NCI-H2107 treated with DMSO at 0.1 percent for 48 hours (cell line): Measurements from ENCODE around the gene GPR55.

Experiments used
- DNase-seq: peaks from one replicate; lab custom pipeline; 2025; ENCODE audit not compliant: unreplicated experiment; lab: John Stamatoyannopoulos, UW

GPR55 gene

DNA sequence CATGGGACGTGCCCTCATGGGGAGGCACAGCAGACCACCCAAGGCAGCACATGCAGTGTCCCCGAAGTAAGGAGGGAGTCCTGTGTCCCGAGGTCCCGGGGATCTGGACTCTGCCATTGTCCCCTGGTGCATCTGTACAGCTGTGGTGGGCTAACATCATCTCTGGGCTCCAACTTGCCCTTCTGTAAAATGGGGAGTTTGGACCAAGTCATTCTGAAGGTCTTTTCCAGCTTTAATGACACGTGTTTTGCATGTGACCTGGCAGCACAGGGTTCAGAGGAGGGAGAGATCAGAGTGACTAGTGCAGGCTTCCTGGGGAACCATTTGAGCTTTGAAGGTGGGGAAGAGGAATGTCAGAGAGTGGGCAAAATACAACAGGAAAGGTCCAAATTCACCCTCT is 38.8 kb downstream of the GPR55 start:
- no peak for DNase-seq

DNA sequence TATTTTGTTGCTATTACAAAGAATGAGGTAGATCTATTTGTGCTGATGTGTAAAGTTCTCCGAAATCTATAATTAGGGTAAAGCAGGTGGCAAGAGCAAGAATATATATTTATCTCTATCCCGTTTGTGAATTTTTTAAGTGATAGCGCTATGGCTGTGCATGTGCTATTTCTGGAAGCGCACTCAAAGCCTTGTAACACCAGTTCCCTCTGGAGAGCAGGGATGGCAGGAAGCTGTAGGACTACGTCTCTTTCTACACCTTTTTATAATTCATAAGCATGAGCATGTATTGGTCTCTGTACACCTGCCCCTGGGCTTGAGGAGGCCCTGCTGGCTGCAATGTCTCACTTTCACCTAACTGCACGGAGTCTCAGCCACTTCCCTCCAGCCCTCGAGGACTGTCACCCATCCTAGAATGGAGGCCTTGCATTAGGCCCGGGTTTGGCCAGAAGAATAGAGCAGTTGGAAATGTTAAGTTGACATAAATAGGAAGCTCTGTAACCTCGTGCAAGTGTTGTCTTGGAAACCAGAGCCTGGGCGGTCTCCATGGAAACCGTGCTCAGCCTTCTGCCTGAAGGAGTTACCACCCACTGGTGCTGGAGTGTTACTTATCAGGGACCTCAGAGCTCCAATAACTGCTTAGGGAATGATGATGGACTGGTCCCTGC is 39.4 kb downstream of the GPR55 start:
- no peak for DNase-seq

DNA sequence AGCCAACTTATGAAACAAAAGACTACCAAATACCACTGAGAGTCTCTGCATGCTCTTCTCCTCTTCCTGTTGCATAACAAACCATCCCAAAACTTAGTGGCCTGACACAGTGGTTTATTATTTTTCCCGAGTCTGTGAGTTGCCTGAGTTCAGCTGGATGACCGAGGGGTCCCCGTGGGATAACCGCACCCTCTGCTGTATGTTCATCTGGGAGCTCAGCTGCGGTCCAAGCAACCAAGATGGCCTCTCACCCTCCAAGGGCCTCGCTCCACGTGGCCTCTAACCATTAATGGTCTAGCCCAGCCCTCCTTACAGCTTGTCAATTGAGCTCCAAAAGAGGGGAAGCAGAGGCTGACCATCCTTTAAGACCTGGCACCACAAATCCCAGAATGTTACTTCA is 43.2 kb downstream of the GPR55 start:
- no peak for DNase-seq

DNA sequence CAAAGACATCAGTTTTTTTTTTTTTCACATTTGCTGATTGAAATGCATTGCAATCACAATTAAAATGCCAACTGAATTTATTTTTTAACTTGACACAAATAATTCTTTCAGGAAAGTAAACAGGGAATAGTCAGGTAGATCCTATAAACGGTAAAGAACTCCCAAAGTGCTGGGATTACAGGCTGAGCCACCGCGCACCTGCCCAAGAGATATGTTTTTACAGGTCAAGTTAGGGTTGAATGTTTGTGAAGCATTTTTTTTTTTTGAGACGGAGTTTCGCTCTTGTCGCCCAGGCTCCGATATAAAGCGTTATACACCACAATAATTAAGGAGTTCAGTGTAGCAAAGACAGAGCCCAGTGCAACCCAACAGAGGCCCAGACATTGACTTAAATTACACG is 45.2 kb downstream of the GPR55 start:
- DNase-seq: no peak

DNA sequence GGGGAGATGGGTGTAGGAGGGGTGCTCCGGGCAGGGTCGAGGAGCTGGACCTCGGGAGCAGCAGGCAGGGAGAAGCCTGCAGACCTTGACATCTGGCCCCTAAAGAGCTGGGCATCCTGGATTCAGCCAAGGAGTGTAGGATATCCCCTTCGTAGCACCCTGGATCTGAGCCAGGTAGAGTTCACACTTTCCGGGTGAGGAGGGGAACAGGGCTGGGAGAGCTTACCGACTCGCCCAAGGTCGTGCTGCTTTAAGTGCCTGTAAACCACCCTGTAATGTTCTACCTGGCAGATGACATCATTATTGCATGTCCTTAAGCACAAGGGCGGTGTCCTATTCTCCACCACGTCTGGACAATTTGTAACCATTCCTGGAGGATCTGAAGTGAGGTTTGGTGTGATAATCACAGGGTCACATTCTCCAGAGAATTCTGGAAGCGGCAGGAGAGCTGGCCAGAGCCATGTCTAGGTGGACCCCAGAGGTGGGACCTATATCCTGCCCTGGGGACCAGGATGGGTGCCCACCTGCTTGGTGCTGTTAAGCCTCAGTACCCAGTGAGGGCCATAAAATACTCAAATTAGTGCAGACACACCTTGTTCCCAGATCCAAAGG is 45.7 kb downstream of the GPR55 start:
- no peak for DNase-seq

DNA sequence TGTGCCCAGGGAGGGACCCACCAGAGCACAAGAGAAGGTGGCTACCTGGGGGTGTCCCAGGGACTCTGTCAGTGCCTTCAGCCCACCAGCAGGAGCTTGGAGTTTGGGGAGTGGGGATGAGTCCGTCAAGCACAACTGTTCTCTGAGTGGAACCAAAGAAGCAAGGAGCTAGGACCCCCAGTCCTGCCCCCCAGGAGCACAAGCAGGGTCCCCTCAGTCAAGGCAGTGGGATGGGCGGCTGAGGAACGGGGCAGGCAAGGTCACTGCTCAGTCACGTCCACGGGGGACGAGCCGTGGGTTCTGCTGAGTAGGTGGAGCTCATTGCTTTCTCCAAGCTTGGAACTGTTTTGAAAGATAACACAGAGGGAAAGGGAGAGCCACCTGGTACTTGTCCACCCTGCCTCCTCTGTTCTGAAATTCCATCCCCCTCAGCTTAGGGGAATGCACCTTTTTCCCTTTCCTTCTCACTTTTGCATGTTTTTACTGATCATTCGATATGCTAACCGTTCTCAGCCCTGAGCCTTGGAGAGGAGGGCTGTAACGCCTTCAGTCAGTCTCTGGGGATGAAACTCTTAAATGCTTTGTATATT is 46.3 kb downstream of the GPR55 start:
- no peak for DNase-seq

DNA sequence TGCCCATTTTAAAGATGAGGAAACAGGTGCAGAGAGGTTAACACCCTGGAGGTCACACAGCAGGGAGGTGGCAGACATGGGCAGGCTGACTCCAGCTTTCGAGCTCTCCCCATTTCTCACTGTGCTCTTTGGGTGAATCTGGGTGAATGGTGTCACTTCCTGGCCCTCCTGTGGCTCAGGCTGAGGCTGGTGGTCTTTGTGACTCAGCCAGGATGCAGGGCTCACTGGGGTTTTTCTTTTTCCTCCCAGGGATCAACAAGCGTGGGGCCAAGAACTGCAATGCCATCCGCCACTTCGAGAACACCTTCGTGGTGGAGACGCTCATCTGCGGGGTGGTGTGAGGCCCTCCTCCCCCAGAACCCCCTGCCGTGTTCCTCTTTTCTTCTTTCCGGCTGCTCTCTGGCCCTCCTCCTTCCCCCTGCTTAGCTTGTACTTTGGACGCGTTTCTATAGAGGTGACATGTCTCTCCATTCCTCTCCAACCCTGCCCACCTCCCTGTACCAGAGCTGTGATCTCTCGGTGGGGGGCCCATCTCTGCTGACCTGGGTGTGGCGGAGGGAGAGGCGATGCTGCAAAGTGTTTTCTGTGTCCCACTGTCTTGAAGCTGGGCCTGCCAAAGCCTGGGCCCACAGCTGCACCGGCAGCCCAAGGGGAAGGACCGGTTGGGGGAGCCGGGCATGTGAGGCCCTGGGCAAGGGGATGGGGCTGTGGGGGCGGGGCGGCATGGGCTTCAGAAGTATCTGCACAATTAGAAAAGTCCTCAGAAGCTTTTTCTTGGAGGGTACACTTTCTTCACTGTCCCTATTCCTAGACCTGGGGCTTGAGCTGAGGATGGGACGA is 47.1 kb downstream of the GPR55 start:
- no peak for DNase-seq

DNA sequence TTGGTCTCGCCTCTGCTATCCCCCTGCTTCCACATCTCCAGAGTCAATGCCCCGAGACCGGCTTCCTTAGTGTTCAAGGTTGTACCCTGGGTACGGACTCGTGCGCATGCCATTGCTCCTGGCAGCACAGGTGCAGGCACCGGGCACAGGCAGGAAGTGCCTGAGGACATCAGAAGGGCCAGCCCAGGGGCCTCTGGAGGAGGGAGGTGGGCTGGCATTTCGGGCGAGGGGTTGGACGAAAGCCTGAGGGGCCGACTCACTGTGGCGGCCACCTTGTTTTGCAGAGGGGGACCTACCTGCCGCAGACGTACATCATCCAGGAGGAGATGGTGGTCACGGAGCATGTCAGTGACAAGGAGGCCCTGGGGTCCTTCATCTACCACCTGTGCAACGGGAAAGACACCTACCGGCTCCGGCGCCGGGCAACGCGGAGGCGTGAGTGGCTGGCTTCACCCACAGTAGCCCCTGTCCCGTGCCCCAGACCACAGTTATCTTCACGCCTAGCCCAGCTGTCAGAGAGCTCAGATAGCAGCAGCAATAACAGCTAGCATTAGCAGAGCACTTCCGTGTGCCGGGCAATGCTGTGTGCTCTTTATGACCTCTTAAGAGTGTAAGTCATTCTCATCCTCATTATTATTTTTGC is 47.8 kb downstream of the GPR55 start:
- DNase-seq: no peak

DNA sequence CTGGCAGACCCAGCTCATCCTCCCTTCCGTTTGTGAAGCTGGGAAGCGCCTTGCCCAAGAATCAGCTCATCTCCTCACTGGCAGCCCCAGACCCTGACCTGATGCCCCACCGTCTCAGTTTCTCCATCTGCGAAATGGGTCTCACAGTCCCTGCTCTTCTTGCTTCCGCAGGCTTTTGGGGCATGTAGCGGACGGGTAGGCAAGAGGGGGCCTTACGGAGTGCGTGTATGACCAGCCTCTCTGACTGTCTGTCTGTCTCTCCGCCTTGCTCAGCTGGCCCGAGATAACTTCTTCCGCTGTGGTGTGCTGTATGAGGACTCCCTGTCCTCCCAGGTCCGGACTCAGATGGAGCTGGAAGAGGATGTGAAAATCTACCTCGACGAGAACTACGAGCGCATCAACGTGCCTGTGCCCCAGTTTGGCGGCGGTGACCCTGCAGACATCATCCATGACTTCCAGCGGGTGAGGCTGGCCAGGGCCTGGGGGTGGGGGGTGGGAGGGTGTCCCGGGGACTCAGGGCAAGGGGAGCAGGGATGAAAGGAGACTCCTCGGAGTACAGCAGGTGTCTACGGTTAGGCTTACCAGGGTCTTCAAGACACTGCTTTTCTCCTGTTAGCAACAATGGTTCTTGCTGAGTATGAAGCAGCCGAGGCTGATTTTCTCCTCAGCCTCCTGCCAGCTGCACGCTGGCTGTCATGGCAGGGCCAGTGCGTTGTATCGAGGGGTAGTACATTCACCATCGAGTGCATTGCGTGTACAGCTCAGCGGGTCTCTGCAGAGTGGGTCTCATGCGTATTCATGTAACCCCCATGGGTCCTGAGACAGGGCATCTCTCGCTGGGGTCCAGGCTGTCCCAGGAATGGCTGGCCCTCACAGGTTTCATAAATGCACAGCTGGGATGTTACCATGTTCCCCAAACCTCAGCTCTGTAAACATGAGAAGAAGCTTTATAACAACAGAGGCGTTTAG is 49.4 kb downstream of the GPR55 start:
- no peak for DNase-seq

DNA sequence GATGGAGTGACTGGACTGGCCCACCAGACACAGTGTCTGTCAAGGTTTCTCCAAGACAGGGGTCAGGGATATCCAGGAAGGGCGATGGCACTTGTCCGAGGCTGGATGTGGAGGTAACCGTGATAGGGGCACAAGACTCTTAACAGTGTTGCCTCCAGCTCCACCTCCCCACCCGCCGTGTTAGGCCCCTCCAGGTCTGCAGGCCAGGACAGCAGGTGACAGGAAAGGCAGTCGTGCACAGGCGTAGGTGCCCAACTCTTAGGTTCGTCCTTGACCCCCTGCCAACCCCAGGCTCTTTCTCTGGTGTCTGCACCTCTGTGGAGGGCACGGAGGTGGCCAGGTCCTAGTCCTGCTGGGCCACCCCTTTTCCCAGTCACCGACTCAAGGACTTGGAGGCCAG is 50.2 kb downstream of the GPR55 start:
- no peak for DNase-seq

DNA sequence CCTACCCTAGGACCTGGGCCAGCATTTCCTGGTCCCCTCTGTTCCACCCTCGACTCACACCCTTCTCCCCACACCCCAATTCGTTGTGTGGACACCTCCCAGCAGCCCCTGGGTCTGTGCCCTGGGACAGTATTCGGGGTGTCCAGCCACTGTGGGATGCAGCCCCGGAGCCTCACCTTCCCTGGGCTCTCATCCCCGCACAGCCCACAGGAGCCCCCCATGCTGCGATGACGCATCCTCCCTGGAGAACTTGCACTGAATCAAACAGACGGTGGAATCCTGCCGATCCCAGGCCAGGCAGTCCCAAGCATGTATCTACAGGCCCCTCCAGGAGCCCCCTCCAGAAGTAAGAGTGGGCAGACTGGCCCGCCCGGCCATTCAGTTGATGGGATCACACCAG is 50.6 kb downstream of the GPR55 start:
- DNase-seq: no peak

DNA sequence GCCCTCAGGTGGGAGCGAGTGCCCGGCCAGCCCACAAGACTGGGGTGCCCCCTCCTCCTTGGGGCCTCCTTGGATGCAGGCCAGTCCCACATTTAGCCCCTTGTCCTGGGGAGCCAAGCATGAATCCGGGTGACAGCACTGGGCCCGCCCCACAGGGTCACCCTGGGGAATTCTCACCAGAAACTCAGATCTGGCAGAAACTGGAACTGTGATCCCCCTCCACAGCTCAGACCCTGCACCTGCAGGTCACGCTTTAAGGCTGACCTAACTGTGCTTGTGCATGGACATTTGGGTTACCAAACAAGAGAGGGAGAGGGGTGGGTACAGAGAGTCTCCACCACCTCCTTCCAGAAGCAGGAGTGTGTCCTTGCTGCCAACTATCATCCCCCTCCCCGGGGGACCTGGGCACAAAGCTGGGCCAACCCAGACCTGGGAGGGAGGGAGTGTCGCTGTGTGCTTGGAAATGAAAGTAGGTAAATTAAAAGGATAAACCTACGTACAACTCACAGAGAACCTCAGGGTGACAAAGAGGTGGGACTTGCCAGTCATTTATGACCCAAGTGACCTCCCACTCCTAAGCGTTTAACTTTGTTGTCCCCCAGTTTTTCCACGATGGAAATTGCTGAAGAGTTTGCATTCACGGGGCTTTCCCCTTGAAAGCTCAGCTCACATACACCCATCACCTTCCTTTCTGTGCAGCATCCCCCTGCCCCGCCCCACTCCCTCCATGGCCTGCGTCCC is 51.2 kb downstream of the GPR55 start:
- DNase-seq: no peak

DNA sequence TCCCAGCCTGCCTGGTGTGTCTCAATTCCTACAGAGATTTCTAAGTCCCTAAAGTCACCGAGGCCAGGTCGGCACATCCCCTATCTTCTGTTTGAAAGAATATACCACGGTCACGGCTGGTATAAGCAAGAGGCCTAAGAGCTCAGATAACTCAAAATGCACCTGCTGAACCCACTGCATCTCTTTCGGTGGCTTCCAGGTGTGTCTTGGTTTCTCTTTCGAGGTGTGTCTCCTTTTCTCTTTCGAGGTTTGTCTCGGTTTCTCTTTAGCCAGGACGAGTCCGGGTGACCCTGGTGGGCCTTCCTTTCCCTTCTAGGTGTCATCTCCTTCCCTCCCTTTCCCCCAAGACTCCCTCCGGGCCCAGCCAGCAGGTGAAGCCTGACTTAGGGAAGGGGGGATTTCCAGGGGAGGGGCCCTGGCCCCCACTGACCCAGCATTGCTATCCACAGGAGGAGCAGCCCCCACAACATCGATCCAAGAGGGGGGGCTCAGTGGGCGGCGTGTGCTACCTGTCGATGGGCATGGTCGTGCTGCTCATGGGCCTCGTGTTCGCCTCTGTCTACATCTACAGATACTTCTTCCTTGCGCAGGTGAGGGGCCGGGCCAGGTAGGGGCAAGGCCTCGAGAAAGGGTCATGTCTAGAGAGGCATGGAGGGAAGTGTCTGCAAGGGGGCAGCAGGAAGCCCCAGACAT is 51.9 kb downstream of the GPR55 start:
- no peak for DNase-seq

DNA sequence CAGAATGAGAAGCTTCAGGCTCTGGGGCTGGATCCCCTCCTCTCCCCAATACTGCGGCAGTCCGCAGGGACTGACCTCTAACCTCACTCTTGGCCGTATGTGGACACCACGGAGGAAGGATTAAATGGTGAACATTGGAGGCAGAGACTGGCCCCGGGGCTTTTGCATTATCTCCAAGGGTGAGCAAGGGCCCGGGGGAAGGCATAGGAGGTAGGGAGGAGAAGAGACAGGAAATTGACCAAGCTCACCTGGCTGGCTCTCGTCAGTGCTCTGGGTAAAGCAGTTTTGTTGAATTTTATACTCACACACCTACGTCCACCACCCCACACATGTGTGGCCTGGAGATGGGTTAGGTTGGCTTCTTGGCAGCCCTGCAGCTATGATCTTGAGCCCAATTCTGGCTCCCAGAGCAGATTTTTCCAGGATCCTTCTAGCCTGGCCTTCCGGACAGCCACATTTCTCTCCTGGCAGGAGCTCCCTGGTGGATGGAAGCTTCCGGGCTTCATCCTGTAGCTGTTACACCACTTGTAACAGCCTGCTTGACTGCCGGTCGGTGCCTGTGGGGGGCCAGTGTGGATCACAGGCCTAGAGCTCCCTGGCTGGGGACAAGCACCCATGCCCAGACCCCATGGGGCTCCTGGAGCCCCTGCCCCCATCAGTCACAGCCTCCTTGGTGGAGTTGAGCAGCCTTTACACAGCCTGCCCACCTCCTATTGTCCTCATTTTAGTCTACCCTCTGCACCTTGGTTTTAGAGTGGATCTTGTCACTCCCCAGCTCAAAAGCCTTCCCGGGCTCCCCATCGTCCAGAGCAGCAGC is 52.7 kb downstream of the GPR55 start:
- no peak for DNase-seq

DNA sequence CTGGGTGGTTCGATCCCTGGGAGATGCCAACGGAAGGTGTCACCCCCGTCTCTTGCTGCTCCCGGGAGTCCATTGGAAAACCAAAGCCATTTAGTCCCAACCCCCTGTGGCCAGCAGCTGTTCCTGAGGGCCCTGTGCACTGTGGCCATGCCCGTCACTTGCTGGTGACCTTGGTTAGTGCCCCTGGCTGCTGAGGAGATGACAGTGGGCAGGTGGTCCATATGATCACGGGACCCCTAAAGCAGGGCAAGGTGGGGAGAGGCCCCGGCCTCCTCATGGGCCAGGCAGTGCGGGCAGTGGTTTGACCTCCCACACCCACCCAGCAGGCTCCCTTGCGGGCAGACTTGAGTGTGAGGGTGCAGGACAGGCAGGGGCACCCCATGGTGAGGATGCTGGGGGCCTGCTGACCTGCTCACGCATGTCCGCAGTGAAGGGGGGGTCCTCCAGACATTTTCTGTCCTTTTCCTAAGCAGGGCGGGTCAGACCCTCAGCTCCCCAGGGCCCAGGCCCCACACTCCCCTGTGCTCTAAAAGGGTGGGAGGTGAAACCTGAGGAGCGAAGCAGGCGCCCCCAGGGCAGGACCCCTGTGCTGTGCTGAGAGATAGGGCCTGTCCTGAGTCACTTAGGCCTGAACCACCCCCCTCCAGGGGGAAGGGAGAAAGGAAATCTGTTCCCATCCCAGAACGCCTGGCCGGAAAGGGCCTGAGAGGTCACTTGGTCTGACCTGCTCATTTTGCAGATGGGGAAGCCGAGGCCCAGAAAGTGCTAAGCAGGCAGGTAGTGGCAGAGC is 53.5 kb downstream of the GPR55 start:
- DNase-seq: no peak

DNA sequence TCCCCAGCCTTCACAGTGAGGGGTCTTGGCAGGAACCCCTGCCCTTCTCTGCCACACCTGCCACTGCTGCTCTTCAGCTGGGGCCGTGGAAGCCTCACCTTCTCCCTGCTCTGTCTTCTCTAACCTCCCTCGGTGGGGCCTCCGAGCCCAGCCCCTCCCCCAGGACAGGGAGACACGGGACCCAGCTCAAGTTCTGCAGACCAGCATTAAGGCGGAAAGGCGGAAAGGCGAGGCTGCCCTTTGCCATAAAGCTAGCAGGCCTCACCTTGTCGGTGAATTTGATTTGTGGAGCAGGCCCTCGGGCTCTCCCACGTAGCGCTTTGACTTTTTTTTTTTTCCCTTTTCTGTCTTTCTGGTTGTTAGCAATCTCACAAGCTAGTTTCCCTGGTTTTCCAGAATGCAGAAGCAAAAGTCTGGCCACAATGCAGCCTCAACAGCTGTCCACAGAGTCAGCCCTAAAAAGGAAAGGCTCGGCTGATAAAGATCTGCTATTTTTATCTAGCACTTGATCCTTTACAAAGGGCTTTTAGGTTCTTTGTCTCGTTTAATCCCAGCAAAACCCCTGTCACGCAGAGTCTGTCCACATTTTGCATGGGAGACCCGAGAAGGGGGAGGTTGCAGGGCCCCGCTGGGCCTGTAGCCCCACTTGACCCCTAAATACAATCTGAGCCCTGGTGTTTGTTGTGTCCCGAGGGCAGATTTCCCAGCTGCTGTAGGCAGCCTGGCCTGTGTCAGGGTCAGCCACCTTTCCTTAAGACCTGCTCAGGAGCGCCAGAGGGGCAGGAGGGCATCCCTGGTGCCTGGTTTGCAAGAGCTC is 54.3 kb downstream of the GPR55 start:
- DNase-seq: no peak
